LNCaP clone FGC (cell line): ENCODE data around the gene LRTM2.

ENCODE experiments used
- DNase-seq: peaks from one replicate; pipeline ENCODE4 v3.0.0-alpha.2; 2011; ENCODE audit warnings: low read depth
- H3K4me3 ChIP-seq: 2 replicates; pipeline ENCODE4 v1.5.1; 2011; ENCODE audit warnings: mild to moderate bottlenecking, low read depth, low read length, control low read depth
- TF ChIP-seq, protein P1 (sequence below): IDR thresholded peaks from 2 replicates; pipeline ENCODE4 v1.5.1; 2012; ENCODE audit warnings: mild to moderate bottlenecking; ENCODE audit not compliant: control insufficient read depth, insufficient read depth; ENCODE audit errors: extremely low read depth

Gene LRTM2

DNA sequence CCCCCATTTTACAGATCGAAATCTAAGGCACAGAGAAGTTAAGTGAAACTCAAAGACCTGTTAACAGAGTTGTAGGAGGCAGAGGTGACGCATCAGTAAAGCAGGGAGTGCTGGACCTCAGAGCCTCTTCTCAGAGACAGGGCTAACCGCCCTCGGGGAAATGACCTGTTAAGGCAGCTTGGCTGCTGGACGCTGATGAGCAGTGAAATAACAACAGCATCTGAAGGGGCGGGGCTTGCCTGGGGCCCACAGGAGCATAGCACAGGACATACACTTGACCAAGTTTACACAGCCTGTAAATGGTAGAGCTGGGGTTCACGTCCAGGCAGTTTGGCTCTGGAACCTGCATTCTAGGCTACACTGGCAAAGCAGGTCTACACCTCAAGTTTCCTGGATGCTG lies 39.3 kb downstream of the LRTM2 start:
- H3K4me3 ChIP-seq = no peak overlapping the region
- TF ChIP-seq, protein P1, sequence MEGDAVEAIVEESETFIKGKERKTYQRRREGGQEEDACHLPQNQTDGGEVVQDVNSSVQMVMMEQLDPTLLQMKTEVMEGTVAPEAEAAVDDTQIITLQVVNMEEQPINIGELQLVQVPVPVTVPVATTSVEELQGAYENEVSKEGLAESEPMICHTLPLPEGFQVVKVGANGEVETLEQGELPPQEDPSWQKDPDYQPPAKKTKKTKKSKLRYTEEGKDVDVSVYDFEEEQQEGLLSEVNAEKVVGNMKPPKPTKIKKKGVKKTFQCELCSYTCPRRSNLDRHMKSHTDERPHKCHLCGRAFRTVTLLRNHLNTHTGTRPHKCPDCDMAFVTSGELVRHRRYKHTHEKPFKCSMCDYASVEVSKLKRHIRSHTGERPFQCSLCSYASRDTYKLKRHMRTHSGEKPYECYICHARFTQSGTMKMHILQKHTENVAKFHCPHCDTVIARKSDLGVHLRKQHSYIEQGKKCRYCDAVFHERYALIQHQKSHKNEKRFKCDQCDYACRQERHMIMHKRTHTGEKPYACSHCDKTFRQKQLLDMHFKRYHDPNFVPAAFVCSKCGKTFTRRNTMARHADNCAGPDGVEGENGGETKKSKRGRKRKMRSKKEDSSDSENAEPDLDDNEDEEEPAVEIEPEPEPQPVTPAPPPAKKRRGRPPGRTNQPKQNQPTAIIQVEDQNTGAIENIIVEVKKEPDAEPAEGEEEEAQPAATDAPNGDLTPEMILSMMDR = no peak
- DNase-seq = no peak

DNA sequence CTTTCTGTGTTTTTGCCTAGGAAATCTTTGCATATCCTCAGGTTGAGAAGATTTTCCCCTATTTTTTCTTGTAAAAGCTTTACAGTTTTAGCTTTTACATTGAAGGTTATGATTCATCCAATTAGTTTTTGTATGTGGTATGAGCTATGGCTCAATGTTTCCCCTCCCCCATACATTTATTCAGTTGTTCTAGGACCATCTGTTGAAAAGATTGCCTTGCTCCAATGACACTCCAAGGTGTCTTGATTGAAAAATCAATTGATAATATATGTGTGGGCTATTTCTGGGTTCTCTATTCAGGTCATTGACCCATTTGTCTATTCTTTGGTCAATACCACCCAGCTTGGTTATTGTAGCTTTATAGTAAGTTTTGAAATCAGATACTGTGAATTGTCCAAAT lies 42.6 kb downstream of the LRTM2 start:
- no peak for DNase-seq
- no peak overlapping the region for H3K4me3 ChIP-seq
- TF ChIP-seq, protein P1 = no peak

DNA sequence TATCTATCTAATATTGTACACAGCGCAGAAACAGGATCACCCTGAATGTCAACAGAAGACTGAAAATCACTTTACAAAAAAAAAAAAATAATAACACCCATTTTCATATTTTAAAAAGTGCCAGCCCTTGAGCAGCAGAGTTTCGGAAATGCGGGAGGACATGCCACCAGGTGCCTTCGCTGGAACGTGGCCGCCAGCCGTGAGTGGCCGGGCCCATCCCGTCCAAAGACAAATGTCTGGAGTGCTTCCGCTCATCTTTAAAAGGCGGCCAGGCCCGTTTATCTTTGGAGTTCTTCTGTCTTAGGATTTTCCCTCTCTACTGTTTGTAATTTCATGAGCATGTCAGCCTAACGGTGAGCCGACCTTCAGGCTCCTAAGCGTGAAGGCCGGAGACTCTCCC lies 43.5 kb downstream of the LRTM2 start:
- no peak for DNase-seq
- H3K4me3 ChIP-seq = no peak overlapping the region
- TF ChIP-seq, protein P1 = no peak

DNA sequence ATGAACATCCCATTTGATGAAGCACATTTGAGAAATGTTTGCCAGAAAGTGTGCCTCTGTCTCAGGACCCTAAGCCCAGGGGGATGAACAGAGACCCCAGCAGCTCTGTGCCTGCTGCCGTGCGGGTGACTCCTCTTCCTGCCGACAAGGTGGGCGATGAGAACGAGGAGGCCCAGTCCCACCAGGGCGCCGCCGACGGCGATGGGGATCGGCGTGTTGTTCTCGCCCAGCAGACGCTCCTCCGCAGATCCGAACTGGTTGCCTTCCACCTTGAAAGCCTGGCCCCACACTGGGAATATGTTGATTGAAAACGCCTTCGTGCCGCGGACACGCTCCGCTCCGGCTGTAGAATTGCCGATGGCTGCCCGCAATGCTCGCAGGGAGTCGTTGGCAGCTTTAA lies 44.1 kb downstream of the LRTM2 start:
- DNase-seq = no peak
- TF ChIP-seq, protein P1 = no peak
- H3K4me3 ChIP-seq = no peak overlapping the region

DNA sequence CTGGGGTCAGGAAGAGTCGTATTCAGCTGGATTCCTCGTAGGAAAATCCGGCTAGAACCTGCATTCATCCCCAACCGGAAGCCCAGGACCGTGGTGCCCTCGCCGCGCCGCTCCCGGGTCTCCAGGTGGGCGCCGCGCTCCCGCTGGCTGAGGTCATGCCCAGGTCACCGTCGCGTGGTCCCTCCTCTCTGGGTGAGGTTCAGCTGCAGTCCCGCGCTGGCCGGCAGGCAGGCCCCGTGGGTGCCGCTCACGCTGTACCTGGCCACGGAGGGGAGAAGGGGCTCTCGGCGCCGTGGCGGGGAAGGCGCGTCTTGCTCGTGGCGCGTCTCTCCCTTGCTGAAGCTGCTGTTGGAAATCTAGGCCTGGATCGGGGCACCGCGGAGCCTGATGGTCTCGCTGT lies 44.5 kb downstream of the LRTM2 start:
- TF ChIP-seq, protein P1 = no peak
- no peak for DNase-seq
- H3K4me3 ChIP-seq = no peak overlapping the region

DNA sequence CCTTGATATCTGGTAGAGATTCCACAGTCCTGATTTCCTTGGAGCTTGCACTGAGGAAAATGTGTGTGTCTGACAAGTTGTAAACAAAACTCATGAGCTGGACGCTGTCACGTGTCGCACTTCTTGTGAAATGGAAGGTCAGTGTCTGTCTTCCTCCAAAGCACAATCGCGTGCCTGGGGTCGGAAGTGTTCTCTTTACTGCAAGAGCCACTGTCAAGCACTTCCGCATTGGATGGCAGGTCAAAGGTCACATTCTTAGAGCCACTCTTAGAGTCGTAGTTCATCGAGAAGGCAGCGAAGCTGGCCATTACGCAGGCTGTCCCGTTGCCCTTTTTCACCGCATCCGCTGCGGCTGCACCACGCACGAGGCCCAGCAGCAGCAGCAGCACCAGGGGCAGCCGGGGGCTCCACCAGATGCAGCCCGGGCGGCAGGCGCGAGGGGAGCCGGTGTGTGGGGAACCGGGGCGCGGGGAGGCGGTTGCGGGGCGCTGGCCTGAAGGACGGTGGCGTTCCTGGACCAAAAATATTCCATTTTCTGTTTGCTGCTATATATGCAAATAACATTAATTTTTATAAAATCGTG lies 45.0 kb downstream of the LRTM2 start:
- no peak overlapping the region for H3K4me3 ChIP-seq
- TF ChIP-seq, protein P1 = no peak
- no peak for DNase-seq

DNA sequence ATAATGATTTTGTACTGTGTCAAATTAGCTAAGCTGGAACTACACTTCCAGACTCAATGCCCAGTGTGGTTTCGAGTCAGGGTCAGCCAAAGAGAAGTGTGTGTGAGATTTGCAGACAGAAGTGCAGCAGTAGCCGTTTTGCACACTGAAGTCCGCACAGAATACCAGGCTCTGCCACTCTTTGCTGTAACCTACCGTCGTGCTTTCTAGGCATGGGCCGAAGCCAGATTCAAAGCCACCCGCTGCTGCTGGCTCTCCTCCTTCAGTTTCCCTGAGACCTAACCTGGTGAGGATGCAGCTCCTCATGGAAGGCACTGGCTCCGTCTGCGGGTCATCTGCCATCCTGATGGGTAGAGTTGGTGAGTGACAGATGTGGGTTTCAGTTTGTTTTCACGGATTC lies 48.8 kb downstream of the LRTM2 start:
- DNase-seq = no peak
- no peak overlapping the region for H3K4me3 ChIP-seq
- TF ChIP-seq, protein P1 = no peak
